ENCODE results near the gene PRCD. TPM values are rescaled to one million over a fixed set of nuclear protein-coding genes. Genes with fewer than 3 reads are reported as not detected.
"Not testable (repeated sequence)": the region's sequence is repeated elsewhere in the genome, so short reads cannot be mapped to it uniquely, and the experiment has no call there.

PRCD gene
- total RNA-seq, 2 donors from 2014 or later = 1.9 to 2.4 TPM

DNA sequence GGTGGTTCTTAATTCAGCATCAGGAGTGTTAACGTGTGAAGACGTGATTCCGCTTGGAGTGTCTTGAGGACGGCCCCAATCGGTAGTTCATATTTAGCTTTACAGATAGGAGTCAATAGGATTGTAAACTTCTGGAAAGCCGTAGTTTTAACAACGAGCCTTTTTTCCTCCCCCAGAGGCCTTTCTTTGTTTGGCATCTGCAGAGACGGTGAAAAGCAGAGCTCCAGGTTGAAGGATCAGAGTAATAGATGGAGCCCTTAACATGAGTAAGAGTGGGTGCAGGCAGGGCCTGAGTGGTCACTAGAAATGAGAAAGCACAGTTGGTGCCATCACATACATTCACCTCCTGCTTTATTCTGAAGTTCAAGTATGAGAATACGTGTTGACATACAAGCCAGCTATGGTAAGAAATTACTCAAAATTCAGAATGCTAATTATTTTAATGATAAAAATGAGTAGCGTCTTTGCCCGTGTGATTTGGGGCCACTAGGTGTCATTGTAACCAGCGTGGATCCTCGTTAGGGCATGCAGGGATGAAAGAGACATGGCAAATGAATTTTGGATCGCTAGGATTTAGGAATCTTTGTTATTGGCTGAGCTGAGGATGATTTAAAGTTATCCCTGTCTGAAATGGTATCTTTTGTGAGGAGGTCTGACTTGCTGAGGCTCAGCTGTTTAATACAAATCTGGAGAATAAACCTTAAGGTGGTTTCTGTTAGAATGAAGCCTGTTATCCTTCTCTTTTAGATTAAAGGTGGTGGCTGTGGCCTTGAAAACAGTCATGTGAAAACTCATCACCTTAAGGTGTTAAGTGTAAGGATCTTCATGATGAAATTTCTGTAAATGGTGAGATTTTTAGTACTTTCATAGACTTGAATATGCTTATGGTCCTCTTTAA lies 18.6 kb downstream of the PRCD start:
- peaks cover 5 to 31% of the 10 kb centered on the region in 2 donors for H3K4me1 ChIP-seq (ENCODE audit: control insufficient read depth in 1 of 2, low read depth in 2 of 2)
- peak overlapping the region in 1 of 2 donors; percentile 81 for H3K27ac ChIP-seq
- ATAC-seq (ENCODE audit: insufficient number of reproducible peaks, low FRiP score, low read depth) = no peak

DNA sequence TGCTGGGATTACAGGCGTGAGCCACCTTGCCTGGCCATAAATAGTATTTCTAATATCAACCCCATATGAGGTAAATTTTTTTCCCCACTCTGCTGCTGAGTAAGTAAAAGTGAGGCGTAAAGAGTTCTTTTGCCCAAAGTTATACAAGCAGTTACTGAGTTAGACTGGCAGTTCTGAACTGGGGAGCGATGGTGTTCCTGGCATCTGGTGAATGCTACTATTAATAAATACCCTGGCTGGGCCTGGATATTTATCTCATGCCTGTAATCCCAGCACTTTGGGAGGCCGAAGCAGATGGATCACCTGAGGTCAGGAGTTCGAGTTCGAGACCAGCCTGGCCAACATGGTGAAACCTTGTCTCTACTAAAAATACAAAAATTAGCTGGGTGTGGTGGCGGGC lies 19.6 kb downstream of the PRCD start:
- not testable (repeated sequence) for H3K27me3 ChIP-seq (replicated peaks; ENCODE audit: insufficient read depth); H3K27ac ChIP-seq; H3K4me3 ChIP-seq; H3K36me3 ChIP-seq; ATAC-seq (ENCODE audit: insufficient number of reproducible peaks, low FRiP score, low read depth); H3K9me3 ChIP-seq; DNase-seq (ENCODE audit: low spot score)
- peaks cover 5 to 31% of the 10 kb centered on the region in 2 donors for H3K4me1 ChIP-seq (ENCODE audit: control insufficient read depth in 1 of 2, low read depth in 2 of 2)

More for the DNA sequence above, 18.6 kb downstream of the PRCD start:
- H3K9me3 ChIP-seq = no peaks in the 10 kb centered on the region
- no peaks in the 10 kb centered on the region for H3K27me3 ChIP-seq (replicated peaks; ENCODE audit: insufficient read depth)
- TF ChIP-seq, protein P1, sequence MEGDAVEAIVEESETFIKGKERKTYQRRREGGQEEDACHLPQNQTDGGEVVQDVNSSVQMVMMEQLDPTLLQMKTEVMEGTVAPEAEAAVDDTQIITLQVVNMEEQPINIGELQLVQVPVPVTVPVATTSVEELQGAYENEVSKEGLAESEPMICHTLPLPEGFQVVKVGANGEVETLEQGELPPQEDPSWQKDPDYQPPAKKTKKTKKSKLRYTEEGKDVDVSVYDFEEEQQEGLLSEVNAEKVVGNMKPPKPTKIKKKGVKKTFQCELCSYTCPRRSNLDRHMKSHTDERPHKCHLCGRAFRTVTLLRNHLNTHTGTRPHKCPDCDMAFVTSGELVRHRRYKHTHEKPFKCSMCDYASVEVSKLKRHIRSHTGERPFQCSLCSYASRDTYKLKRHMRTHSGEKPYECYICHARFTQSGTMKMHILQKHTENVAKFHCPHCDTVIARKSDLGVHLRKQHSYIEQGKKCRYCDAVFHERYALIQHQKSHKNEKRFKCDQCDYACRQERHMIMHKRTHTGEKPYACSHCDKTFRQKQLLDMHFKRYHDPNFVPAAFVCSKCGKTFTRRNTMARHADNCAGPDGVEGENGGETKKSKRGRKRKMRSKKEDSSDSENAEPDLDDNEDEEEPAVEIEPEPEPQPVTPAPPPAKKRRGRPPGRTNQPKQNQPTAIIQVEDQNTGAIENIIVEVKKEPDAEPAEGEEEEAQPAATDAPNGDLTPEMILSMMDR (IDR thresholded peaks at IDR 0.05) = no peak
- no peaks in the 10 kb centered on the region for H3K36me3 ChIP-seq
- DNase-seq (ENCODE audit: low spot score) = no peak
- peak overlapping the region; percentile 78 for H3K4me3 ChIP-seq

DNA sequence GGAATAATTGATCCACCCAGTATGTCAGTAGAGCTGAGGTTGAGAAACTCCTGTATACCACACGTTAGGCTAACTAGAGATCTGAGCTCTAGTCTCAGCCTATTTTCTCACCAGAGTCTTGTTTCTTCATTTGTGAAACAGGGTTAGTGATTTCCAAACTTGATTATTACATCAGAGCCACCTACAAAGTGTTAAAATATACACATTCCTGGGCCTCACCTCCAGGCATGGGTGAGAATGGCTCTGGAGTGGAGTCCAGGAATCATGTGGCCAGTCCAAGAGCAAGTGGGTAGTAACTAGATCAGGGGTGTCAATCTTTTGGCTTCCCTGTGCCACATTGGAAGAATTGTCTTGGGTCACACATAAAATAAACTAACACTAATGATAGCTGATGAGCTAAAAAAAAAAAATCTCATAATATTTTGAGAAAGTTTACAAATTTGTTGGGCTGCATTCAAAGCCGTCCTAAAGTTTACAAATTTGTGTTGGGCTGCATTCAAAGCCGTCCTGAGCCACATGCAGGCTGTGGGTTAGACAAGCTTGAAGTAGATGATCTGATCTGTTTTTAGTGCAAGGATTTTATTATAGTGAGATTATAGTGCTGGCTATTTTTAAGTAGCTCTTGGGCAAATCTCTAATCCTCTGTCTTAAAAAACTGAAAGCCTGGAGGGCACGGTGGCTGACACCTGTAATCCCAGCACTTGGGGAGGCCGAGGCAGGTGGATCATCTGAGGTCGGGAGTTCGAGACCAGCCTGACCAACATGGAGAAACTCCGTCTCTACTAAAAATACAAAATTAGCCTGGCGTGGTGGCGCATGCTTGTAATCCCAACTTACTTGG lies 20.4 kb downstream of the PRCD start:
- peaks cover 4% of the 10 kb centered on the region for H3K36me3 ChIP-seq
- TF ChIP-seq, protein P1 (IDR thresholded peaks at IDR 0.05) = no peak
- no peak overlapping the region for H3K4me3 ChIP-seq
- no peak for ATAC-seq (ENCODE audit: insufficient number of reproducible peaks, low FRiP score, low read depth)
- no peak overlapping the region for H3K27ac ChIP-seq
- DNase-seq (ENCODE audit: low spot score) = no peak
- H3K9me3 ChIP-seq = no peaks in the 10 kb centered on the region
- H3K4me1 ChIP-seq (ENCODE audit: control insufficient read depth in 1 of 2, low read depth in 2 of 2) = peaks cover 5 to 31% of the 10 kb centered on the region in 2 donors
- H3K27me3 ChIP-seq (replicated peaks; ENCODE audit: insufficient read depth) = no peaks in the 10 kb centered on the region

DNA sequence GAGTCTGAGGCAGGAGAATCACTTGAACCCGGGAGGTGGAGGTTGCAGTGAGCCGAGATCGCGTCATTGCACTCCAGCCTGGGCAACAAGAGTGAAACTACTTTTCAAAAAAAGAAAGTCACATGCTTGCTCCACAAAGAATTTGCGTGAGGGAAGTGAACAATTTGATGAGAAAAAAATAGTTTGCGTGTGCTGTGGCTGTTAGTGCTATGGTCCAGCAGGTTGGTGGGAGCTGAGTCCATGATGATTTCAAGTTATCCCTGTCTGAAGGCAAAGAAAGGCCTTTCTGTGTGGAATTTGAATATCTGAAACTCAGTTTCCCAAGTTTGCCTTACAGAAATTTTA lies 21.0 kb downstream of the PRCD start:
- Histone ChIP-seq H3K27me3 (replicated peaks; ENCODE audit: insufficient read depth) (no peaks in the 10 kb centered on the region), H3K27ac (no peak overlapping the region), H3K36me3 (peaks cover 4% of the 10 kb centered on the region), H3K9me3 (no peaks in the 10 kb centered on the region), H3K4me1 (ENCODE audit: control insufficient read depth in 1 of 2, low read depth in 2 of 2) (peaks cover 5 to 31% of the 10 kb centered on the region in 2 donors), H3K4me3 (no peak overlapping the region)
- TF ChIP-seq, protein P1 (IDR thresholded peaks at IDR 0.05) = no peak
- no peak for DNase-seq (ENCODE audit: low spot score)
- ATAC-seq (ENCODE audit: insufficient number of reproducible peaks, low FRiP score, low read depth) = no peak

DNA sequence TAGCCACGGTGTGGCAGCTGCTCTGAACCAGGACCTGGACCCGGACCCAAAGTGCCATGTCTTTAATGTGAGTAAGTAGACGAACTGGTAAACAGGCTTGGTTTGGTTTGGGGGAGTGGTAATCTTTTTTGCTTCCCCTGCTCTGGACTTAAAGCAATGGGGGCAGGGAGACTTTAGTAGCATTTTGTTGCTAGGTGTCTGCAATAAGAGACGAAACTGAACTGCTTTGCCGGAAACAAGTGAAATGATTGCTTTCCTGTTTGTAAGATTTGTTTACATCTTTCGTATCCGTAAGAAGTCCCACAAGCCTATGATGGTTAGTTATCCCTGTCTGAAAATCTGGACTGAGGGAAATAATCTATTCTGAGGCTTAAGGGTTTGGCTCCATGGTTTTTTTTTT lies 21.5 kb downstream of the PRCD start:
- DNase-seq (ENCODE audit: low spot score) (no peak), ATAC-seq (ENCODE audit: insufficient number of reproducible peaks, low FRiP score, low read depth) (no peak)
- H3K27me3 ChIP-seq (replicated peaks; ENCODE audit: insufficient read depth) = no peaks in the 10 kb centered on the region
- no peaks in the 10 kb centered on the region for H3K9me3 ChIP-seq
- TF ChIP-seq, protein P1 (IDR thresholded peaks at IDR 0.05) = no peak
- H3K36me3 ChIP-seq = peaks cover 4% of the 10 kb centered on the region
- H3K4me1 ChIP-seq (ENCODE audit: control insufficient read depth in 1 of 2, low read depth in 2 of 2) = peaks cover 5 to 31% of the 10 kb centered on the region in 2 donors
- no peak overlapping the region for H3K27ac ChIP-seq
- H3K4me3 ChIP-seq = no peak overlapping the region
